Measurements from ENCODE around the gene PPP1R16B.

PPP1R16B gene

DNA sequence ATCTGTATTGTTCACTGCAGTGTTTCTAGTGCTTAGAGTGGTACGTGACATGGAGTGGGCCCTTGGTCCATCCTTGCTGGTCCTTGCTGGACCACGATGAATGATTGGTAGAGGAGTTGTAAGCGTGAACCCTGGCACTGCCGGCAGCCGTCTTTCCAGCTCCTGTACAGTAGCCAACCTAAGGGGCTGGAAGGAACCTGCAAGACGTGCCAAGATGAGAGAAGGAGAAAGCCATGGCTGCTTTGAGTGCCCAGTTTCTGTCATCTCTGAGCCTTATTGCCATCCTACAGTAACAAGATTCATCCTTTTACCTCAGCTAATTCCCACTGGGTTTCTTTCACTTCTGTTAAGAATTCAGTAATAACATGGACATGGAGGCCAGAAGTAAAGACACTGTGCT, 162.6 kb downstream of the PPP1R16B start:
- no peak for DNase-seq (ENCODE audit: low spot score)

DNA sequence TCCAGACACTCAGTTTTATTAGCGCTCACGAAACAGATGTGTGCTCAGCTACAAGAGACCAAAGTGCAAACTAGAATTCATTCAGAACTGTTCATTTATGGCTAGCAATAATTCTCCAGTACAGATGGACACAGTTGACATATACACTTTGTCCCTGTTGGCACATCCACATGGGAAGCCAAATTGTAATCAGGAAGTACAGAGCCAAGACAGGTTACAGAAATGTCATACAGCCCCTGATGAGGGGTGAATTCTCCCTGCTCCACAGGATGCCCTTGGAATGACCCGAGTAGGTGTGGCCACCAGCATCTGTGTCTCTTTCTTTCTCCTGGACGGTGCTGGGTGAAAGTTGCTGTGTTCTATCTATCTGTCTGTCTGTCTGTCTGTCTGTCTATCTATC, 164.2 kb downstream of the PPP1R16B start:
- DNase-seq (ENCODE audit: low spot score) = no peak

DNA sequence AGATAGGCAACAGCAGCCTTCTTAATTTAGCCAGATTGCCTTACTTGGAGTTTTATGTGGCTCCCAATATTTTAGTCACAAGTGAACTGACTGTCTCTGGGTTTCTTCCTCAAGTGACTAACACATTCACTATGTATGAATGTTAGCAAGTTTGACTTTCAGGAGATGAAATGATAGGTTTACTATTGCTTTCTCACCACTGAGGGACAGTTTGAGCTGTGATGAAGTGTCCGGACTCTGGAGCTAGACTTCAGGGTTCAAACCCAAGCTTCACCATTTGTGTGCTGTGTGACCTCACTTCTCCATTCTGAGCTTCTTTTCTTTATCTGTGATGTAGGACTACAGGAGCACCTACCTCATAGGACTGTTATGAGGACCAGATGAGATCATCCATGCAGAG, 164.8 kb downstream of the PPP1R16B start:
- no peak for DNase-seq (ENCODE audit: low spot score)

Measured in CD4-positive, alpha-beta T cell treated with Interleukin-6 at 100 ng/mL for 8 hours (primary cell).